ENCODE measurements around the gene NFIC.
"Not testable (repeated sequence)": the region's sequence is repeated elsewhere in the genome, so short reads cannot be mapped to it uniquely, and the experiment has no call there.

Gene NFIC

GRCh38 chr19:3325451-3325850, 40.9 kb upstream of the NFIC start:
- Histone ChIP-seq H3K4me1 (ENCODE audit: control insufficient read depth, insufficient read depth, low read length) (no peaks in the 10 kb centered on the region), H3K9me3 (ENCODE audit: control insufficient read depth in 2 of 2, low read length in 2 of 2) (no peaks in the 10 kb centered on the region), H3K9ac (ENCODE audit: low read length in 2 of 2) (no peak overlapping the region), H3K27ac (ENCODE audit: low read length) (no peak overlapping the region), H3K4me3 (ENCODE audit: low read length in 2 of 2) (no peak overlapping the region), H3K36me3 (ENCODE audit: control insufficient read depth in 2 of 2, insufficient read depth in 2 of 2, low read length in 2 of 2) (no peaks in the 10 kb centered on the region), H3K27me3 (ENCODE audit: control insufficient read depth in 1 of 2, insufficient read depth in 2 of 2, low read length in 2 of 2) (peaks cover 5% of the 10 kb centered on the region in 2 donors)

- Histone ChIP-seq H3K27ac (ENCODE audit: low read length) (no peak overlapping the region), H3K36me3 (ENCODE audit: control insufficient read depth in 2 of 2, insufficient read depth in 2 of 2, low read length in 2 of 2) (no peaks in the 10 kb centered on the region)
Measured at GRCh38 chr19:3328743-3329142, 37.6 kb upstream of the NFIC start.

GRCh38 chr19:3330047-3330446, 36.3 kb upstream of the NFIC start:
- Histone ChIP-seq H3K36me3 (ENCODE audit: control insufficient read depth in 2 of 2, insufficient read depth in 2 of 2, low read length in 2 of 2) (no peaks in the 10 kb centered on the region), H3K9me3 (ENCODE audit: control insufficient read depth in 2 of 2, low read length in 2 of 2) (no peaks in the 10 kb centered on the region), H3K27ac (ENCODE audit: low read length) (no peak overlapping the region), H3K27me3 (ENCODE audit: control insufficient read depth in 1 of 2, insufficient read depth in 2 of 2, low read length in 2 of 2) (no peaks in the 10 kb centered on the region), H3K9ac (ENCODE audit: low read length in 2 of 2) (no peak overlapping the region), H3K4me3 (ENCODE audit: low read length in 2 of 2) (no peak overlapping the region), H3K4me1 (ENCODE audit: control insufficient read depth, insufficient read depth, low read length) (peaks cover 16% of the 10 kb centered on the region)

More at GRCh38 chr19:3328743-3329142, 37.6 kb upstream of the NFIC start:
- peaks cover 7% of the 10 kb centered on the region for H3K4me1 ChIP-seq (ENCODE audit: control insufficient read depth, insufficient read depth, low read length)
- no peak overlapping the region for H3K4me3 ChIP-seq (ENCODE audit: low read length in 2 of 2)
- no peaks in the 10 kb centered on the region for H3K27me3 ChIP-seq (ENCODE audit: control insufficient read depth in 1 of 2, insufficient read depth in 2 of 2, low read length in 2 of 2)
- H3K9me3 ChIP-seq (ENCODE audit: control insufficient read depth in 2 of 2, low read length in 2 of 2) = no peaks in the 10 kb centered on the region
- H3K9ac ChIP-seq (ENCODE audit: low read length in 2 of 2) = no peak overlapping the region

GRCh38 chr19:3332232-3332631, 34.2 kb upstream of the NFIC start:
- peaks cover 38% of the 10 kb centered on the region for H3K4me1 ChIP-seq (ENCODE audit: control insufficient read depth, insufficient read depth, low read length)
- H3K27ac ChIP-seq (ENCODE audit: low read length); H3K9me3 ChIP-seq (ENCODE audit: control insufficient read depth in 2 of 2, low read length in 2 of 2); H3K4me3 ChIP-seq (ENCODE audit: low read length in 2 of 2); H3K9ac ChIP-seq (ENCODE audit: low read length in 2 of 2); H3K36me3 ChIP-seq (ENCODE audit: control insufficient read depth in 2 of 2, insufficient read depth in 2 of 2, low read length in 2 of 2); H3K27me3 ChIP-seq (ENCODE audit: control insufficient read depth in 1 of 2, insufficient read depth in 2 of 2, low read length in 2 of 2): not testable (repeated sequence)

- Histone ChIP-seq H3K9me3 (ENCODE audit: control insufficient read depth in 2 of 2, low read length in 2 of 2) (no peaks in the 10 kb centered on the region), H3K27ac (ENCODE audit: low read length) (peak overlapping the region; percentile 99), H3K9ac (ENCODE audit: low read length in 2 of 2) (no peak overlapping the region), H3K4me3 (ENCODE audit: low read length in 2 of 2) (no peak overlapping the region), H3K4me1 (ENCODE audit: control insufficient read depth, insufficient read depth, low read length) (peaks cover 43% of the 10 kb centered on the region), H3K36me3 (ENCODE audit: control insufficient read depth in 2 of 2, insufficient read depth in 2 of 2, low read length in 2 of 2) (no peaks in the 10 kb centered on the region), H3K27me3 (ENCODE audit: control insufficient read depth in 1 of 2, insufficient read depth in 2 of 2, low read length in 2 of 2) (no peaks in the 10 kb centered on the region)
Measured at GRCh38 chr19:3333020-3333583, 33.3 kb upstream of the NFIC start.

GRCh38 chr19:3333662-3334061, 32.7 kb upstream of the NFIC start:
- no peaks in the 10 kb centered on the region for H3K36me3 ChIP-seq (ENCODE audit: control insufficient read depth in 2 of 2, insufficient read depth in 2 of 2, low read length in 2 of 2)
- no peak overlapping the region for H3K9ac ChIP-seq (ENCODE audit: low read length in 2 of 2)
- H3K4me1 ChIP-seq (ENCODE audit: control insufficient read depth, insufficient read depth, low read length) = peaks cover 48% of the 10 kb centered on the region
- H3K27ac ChIP-seq (ENCODE audit: low read length) = peak overlapping the region; percentile 99
- H3K9me3 ChIP-seq (ENCODE audit: control insufficient read depth in 2 of 2, low read length in 2 of 2) = no peaks in the 10 kb centered on the region
- no peak overlapping the region for H3K4me3 ChIP-seq (ENCODE audit: low read length in 2 of 2)
- H3K27me3 ChIP-seq (ENCODE audit: control insufficient read depth in 1 of 2, insufficient read depth in 2 of 2, low read length in 2 of 2) = no peaks in the 10 kb centered on the region

- Histone ChIP-seq H3K4me1 (ENCODE audit: control insufficient read depth, insufficient read depth, low read length) (peaks cover 53% of the 10 kb centered on the region), H3K27ac (ENCODE audit: low read length) (peak overlapping the region; percentile 99), H3K9ac (ENCODE audit: low read length in 2 of 2) (peak overlapping the region; percentile 54 to 62)
- H3K4me3 ChIP-seq (ENCODE audit: low read length in 2 of 2); H3K27me3 ChIP-seq (ENCODE audit: control insufficient read depth in 1 of 2, insufficient read depth in 2 of 2, low read length in 2 of 2); H3K9me3 ChIP-seq (ENCODE audit: control insufficient read depth in 2 of 2, low read length in 2 of 2); H3K36me3 ChIP-seq (ENCODE audit: control insufficient read depth in 2 of 2, insufficient read depth in 2 of 2, low read length in 2 of 2): not testable (repeated sequence)
Measured at GRCh38 chr19:3334749-3335430, 31.5 kb upstream of the NFIC start.

- Histone ChIP-seq H3K4me1 (ENCODE audit: control insufficient read depth, insufficient read depth, low read length) (peaks cover 54% of the 10 kb centered on the region), H3K36me3 (ENCODE audit: control insufficient read depth in 2 of 2, insufficient read depth in 2 of 2, low read length in 2 of 2) (no peaks in the 10 kb centered on the region), H3K4me3 (ENCODE audit: low read length in 2 of 2) (peak overlapping the region in 1 of 2 donors; percentile 40), H3K27me3 (ENCODE audit: control insufficient read depth in 1 of 2, insufficient read depth in 2 of 2, low read length in 2 of 2) (no peaks in the 10 kb centered on the region), H3K27ac (ENCODE audit: low read length) (peak overlapping the region; percentile 99), H3K9ac (ENCODE audit: low read length in 2 of 2) (peak overlapping the region; percentile 58 to 62), H3K9me3 (ENCODE audit: control insufficient read depth in 2 of 2, low read length in 2 of 2) (no peaks in the 10 kb centered on the region)
Measured at GRCh38 chr19:3335431-3336350, 30.7 kb upstream of the NFIC start.

- Histone ChIP-seq H3K27me3 (ENCODE audit: control insufficient read depth in 1 of 2, insufficient read depth in 2 of 2, low read length in 2 of 2) (no peaks in the 10 kb centered on the region), H3K9ac (ENCODE audit: low read length in 2 of 2) (peak overlapping the region; percentile 36 to 58), H3K4me1 (ENCODE audit: control insufficient read depth, insufficient read depth, low read length) (peaks cover 54% of the 10 kb centered on the region), H3K9me3 (ENCODE audit: control insufficient read depth in 2 of 2, low read length in 2 of 2) (no peaks in the 10 kb centered on the region), H3K27ac (ENCODE audit: low read length) (peak overlapping the region; percentile 99), H3K36me3 (ENCODE audit: control insufficient read depth in 2 of 2, insufficient read depth in 2 of 2, low read length in 2 of 2) (no peaks in the 10 kb centered on the region), H3K4me3 (ENCODE audit: low read length in 2 of 2) (peak overlapping the region in 1 of 2 donors; percentile 40)
Measured at GRCh38 chr19:3336351-3336679, 30.1 kb upstream of the NFIC start.

- H3K4me3 ChIP-seq (ENCODE audit: low read length in 2 of 2) = peak overlapping the region; percentile 34 to 54
- H3K36me3 ChIP-seq (ENCODE audit: control insufficient read depth in 2 of 2, insufficient read depth in 2 of 2, low read length in 2 of 2) = no peaks in the 10 kb centered on the region
- peaks cover 54% of the 10 kb centered on the region for H3K4me1 ChIP-seq (ENCODE audit: control insufficient read depth, insufficient read depth, low read length)
- H3K9ac ChIP-seq (ENCODE audit: low read length in 2 of 2) = peak overlapping the region; percentile 74 to 80
- H3K27ac ChIP-seq (ENCODE audit: low read length) = peak overlapping the region; percentile 99
- no peaks in the 10 kb centered on the region for H3K27me3 ChIP-seq (ENCODE audit: control insufficient read depth in 1 of 2, insufficient read depth in 2 of 2, low read length in 2 of 2)
- no peaks in the 10 kb centered on the region for H3K9me3 ChIP-seq (ENCODE audit: control insufficient read depth in 2 of 2, low read length in 2 of 2)
Measured at GRCh38 chr19:3336680-3337523, 29.5 kb upstream of the NFIC start.
